Spleen (tissue), 11 donors: Measurements from ENCODE around the gene MTFR2. TPM values are rescaled to one million over a fixed set of nuclear protein-coding genes. Genes with fewer than 3 reads are reported as not detected.

Source experiments
- DNase-seq: peaks from one replicate; pipeline ENCODE4 v3.0.0-alpha.2; 2020
- H3K27ac ChIP-seq, 8 donors: fragments of 200-600 bp; sonication (generic) in 7 of 8; 1 replicate in 4 of 8; 2 replicates in 4 of 8; pipeline versions ENCODE4 v1.5.0 to v1.8.0; 2016 to 2021; ENCODE audit warnings: inconsistent platforms in 4 of 8, mild to moderate bottlenecking in 4 of 8, moderate library complexity in 1 of 8
- H3K27me3 ChIP-seq, 7 donors: fragments of 200-600 bp; sonication (generic) in 6 of 7; replicated peaks in 1 of 7; 1 replicate in 4 of 7; 2 replicates in 3 of 7; pipeline versions ENCODE4 v1.5.0 to v1.8.0; 2016 to 2021; ENCODE audit warnings: inconsistent platforms in 3 of 7, mild to moderate bottlenecking in 1 of 7
- H3K36me3 ChIP-seq, 6 donors: fragments of 200-600 bp; sonication (generic) in 5 of 6; 1 replicate in 4 of 6; 2 replicates in 2 of 6; pipeline versions ENCODE4 v1.5.0 to v1.8.0; 2016 to 2021; ENCODE audit warnings: inconsistent platforms in 2 of 6
- H3K4me1 ChIP-seq, 6 donors: fragments of 200-600 bp; sonication (generic) in 5 of 6; 1 replicate in 3 of 6; 2 replicates in 3 of 6; pipeline versions ENCODE4 v1.5.0 to v1.8.0; 2016 to 2021; ENCODE audit warnings: inconsistent platforms in 3 of 6
- H3K4me3 ChIP-seq, 8 donors: fragments of 200-600 bp; sonication (generic) in 7 of 8; 1 replicate in 4 of 8; 2 replicates in 4 of 8; pipeline versions ENCODE4 v1.5.0 to v1.8.0; 2016 to 2021; ENCODE audit warnings: inconsistent platforms in 4 of 8, mild to moderate bottlenecking in 4 of 8, moderate library complexity in 2 of 8
- H3K9me3 ChIP-seq, 8 donors: fragments of 200-600 bp; sonication (generic) in 7 of 8; 1 replicate in 4 of 8; 2 replicates in 4 of 8; pipeline versions ENCODE4 v1.5.0 to v1.8.0; 2016 to 2021; ENCODE audit warnings: inconsistent platforms in 4 of 8
- POLR2A ChIP-seq, 3 donors: fragments of 450-650 bp; IDR thresholded peaks; one replicate each; pipeline ENCODE4 v1.5.1; 2017; ENCODE audit warnings: antibody characterized with exemption in 3 of 3, mild to moderate bottlenecking in 1 of 3
- POLR2AphosphoS5 ChIP-seq, 3 donors: sonication (generic); formaldehyde crosslinking; IDR thresholded peaks; one replicate each; pipeline ENCODE4 v1.5.1; 2017; ENCODE audit warnings: antibody characterized with exemption in 3 of 3
- WGBS, 5 donors: extraction: QIAGEN DNeasy Blood & Tissue Kit in 3 of 5; methylation state at CpG; one replicate each; pipeline versions ENCODE4 v1.1.5 to v1.1.7; 2013 to 2018; 5-methylcytosine and 5-hydroxymethylcytosine counted together
- intact Hi-C: fragments of 100-400 bp; cut with DNase I; formaldehyde crosslinking; loops from one replicate; pipeline ENCODE4 v1.15.0; 2023; ENCODE audit warnings: low total_unique reads
- polyA plus RNA-seq, 3 donors: library from polyadenylated mRNA; stranded (reverse); fragments of 200-250 nt; gene quantifications; one replicate each; pipeline ENCODE4 v1.2.1, GENCODE V29; 2013
- total RNA-seq, 7 donors: library from RNA; depleted of rRNA in 3 of 7; stranded (reverse); fragments of >200 nt in 3 of 7; fragmentation: NEBNext Ultra II Directional in 4 of 7; extraction: Animal tissue kit (Norgen Biotek cat#: 25700) in 4 of 7; gene quantifications; one replicate each; pipeline versions ENCODE4 v1.1.0 to v1.2.1, GENCODE V29; 2016 to 2021
- TF ChIP-seq, protein P1 (sequence below), 11 experiments: fragments of 200-600 bp in 7 of 11; fragments of 450-650 bp in 4 of 11; sonication (generic) in 4 of 11; IDR thresholded peaks in 8 of 11; conservative IDR thresholded peaks in 3 of 11; 1 replicate in 7 of 11; 2 replicates in 4 of 11; pipeline versions ENCODE4 v1.4.0 to v1.8.0; 2016 to 2021; ENCODE audit warnings: antibody characterized with exemption in 11 of 11, inconsistent platforms in 4 of 11, mild to moderate bottlenecking in 1 of 11
- donor health status: healthy with polysubstance abuse.
- donor health status: DM: no; HTN: no; CAD: no; lungs with moderate emphysema.
- donor health status: DM: no; HTN: no; CAD: no.
- donor health status: Bipolar disorder and iron deficiency.
- donor health status: healthy.
- donor health status: DM: no; HTN: no; CAD: no.
- donor health status: DM: yes; HTN: yes; CAD: no.

MTFR2 gene
- total and polyA plus RNA-seq, 10 donors: 1.6 to 4.6 (median 2.5) TPM

DNA sequence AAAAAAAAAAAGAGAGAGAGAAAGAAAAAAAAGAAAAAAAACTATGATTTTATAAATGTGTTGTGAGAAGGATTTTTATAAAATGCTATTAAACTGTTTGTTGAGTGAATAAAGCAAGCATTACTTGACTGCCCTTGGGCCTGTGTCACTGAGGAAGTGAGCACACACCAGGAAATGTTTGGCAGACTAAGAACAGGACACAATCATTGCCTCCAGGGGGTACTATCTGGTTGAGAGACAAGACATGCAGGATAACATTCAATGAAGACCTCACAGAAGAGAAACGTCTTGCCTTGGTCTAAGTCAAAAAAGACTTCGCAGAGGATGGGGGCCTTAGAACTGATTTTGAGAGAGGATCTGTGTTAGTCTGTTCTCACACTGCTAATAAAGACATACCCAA lies 40.6 kb downstream of the MTFR2 start:
- intact Hi-C loops: no loop called here

DNA sequence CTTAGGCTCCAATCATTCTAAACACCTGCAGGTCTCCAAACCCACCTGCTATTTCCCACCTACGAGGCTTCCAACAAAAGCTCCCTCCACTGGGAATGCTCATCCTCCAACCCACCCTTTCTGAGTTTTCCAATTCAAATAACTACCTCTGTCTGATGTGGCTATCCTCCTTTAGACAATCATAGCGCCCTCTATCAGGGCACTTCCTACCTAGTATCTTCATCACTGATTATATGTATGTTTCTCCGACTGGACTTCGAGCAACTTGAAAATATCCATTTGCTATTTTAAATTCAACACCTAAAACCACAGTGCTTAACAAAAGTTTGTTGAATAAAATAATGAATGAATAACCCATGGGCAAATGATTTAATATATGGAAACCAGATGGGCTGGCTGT lies 41.3 kb downstream of the MTFR2 start:
- H3K4me1 ChIP-seq: no peaks in the 10 kb centered on the region
- TF ChIP-seq POLR2AphosphoS5 (IDR thresholded peaks at IDR 0.05) (no peak), POLR2A (IDR thresholded peaks at IDR 0.05) (no peak)
- TF ChIP-seq, protein P1, sequence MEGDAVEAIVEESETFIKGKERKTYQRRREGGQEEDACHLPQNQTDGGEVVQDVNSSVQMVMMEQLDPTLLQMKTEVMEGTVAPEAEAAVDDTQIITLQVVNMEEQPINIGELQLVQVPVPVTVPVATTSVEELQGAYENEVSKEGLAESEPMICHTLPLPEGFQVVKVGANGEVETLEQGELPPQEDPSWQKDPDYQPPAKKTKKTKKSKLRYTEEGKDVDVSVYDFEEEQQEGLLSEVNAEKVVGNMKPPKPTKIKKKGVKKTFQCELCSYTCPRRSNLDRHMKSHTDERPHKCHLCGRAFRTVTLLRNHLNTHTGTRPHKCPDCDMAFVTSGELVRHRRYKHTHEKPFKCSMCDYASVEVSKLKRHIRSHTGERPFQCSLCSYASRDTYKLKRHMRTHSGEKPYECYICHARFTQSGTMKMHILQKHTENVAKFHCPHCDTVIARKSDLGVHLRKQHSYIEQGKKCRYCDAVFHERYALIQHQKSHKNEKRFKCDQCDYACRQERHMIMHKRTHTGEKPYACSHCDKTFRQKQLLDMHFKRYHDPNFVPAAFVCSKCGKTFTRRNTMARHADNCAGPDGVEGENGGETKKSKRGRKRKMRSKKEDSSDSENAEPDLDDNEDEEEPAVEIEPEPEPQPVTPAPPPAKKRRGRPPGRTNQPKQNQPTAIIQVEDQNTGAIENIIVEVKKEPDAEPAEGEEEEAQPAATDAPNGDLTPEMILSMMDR (IDR thresholded peaks at IDR 0.05 in 8 of 11, conservative IDR thresholded peaks at IDR 0.05 in 3 of 11): no peak
- no peak for DNase-seq
- H3K27me3 ChIP-seq: no peaks in the 10 kb centered on the region
- 94 to 95% (median 95%) methylated on average over 4 of the region's 4 CpGs for WGBS, 5 donors
- H3K9me3 ChIP-seq: no peaks in the 10 kb centered on the region
- no peak overlapping the region for H3K27ac ChIP-seq
- intact Hi-C loops: no loop called here
- H3K4me3 ChIP-seq: no peak overlapping the region
- H3K36me3 ChIP-seq: no peaks in the 10 kb centered on the region

More for the DNA sequence above, 40.6 kb downstream of the MTFR2 start:
- H3K27me3 ChIP-seq: no peaks in the 10 kb centered on the region
- no peak overlapping the region for H3K4me3 ChIP-seq
- no peak for DNase-seq
- H3K36me3 ChIP-seq: no peaks in the 10 kb centered on the region
- H3K9me3 ChIP-seq: no peaks in the 10 kb centered on the region
- 81 to 97% (median 90%) methylated on average over 2 of the region's 2 CpGs for WGBS, 5 donors
- no peak for TF ChIP-seq POLR2A (IDR thresholded peaks at IDR 0.05)
- TF ChIP-seq, protein P1 (IDR thresholded peaks at IDR 0.05 in 8 of 11, conservative IDR thresholded peaks at IDR 0.05 in 3 of 11): no peak
- TF ChIP-seq POLR2AphosphoS5 (IDR thresholded peaks at IDR 0.05): no peak
- no peaks in the 10 kb centered on the region for H3K4me1 ChIP-seq
- H3K27ac ChIP-seq: no peak overlapping the region

DNA sequence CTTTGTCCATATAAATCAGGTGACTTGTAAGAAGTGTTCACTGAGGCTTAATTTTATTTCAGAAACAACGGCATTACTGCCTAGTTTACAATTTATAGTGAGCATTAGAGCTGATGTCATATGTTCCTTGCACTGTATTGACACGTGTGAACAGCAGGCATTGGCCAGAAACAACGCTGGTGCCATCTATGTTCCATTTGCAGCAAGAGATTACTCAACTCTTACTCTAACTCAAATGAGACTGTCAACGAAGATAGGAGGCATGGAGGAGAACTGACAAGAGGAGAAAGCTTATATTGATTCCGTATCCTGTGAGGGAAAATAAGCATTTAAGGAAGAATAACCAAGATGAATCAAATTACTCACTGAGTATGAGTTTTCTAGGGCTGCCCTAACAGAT lies 48.4 kb downstream of the MTFR2 start:
- no peak for TF ChIP-seq POLR2AphosphoS5 (IDR thresholded peaks at IDR 0.05)
- TF ChIP-seq POLR2A (IDR thresholded peaks at IDR 0.05): no peak
- TF ChIP-seq, protein P1 (IDR thresholded peaks at IDR 0.05 in 8 of 11, conservative IDR thresholded peaks at IDR 0.05 in 3 of 11): no peak
- H3K27me3 ChIP-seq: no peaks in the 10 kb centered on the region
- H3K4me3 ChIP-seq: no peak overlapping the region
- H3K9me3 ChIP-seq: no peaks in the 10 kb centered on the region
- no peaks in the 10 kb centered on the region for H3K4me1 ChIP-seq
- no peak overlapping the region for H3K27ac ChIP-seq
- intact Hi-C loops: no loop called here
- H3K36me3 ChIP-seq: no peaks in the 10 kb centered on the region
- no peak for DNase-seq
- WGBS, 5 donors: 64 to 84% (median 82%) methylated on average over 5 of the region's 5 CpGs

DNA sequence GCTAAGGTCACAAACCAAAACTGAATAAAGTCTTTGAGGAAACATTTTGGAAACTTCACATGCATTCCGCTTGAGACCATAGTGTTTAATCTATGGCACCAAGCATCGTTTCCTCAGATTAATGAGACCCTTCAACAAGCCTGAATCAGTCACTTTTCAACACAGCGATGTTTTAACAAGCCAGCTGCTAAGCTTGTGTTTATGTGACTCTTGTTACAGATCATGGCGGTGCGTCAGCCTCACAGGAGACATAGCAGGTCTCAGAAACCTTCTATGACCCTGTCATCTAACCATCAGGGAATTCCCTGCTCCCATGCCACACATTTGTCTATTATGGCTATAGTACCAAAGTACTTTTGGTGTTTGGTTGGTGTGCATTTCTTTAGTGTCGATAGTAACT lies 57.2 kb downstream of the MTFR2 start:
- Histone ChIP-seq H3K27me3 (no peaks in the 10 kb centered on the region), H3K4me3 (no peak overlapping the region), H3K9me3 (no peaks in the 10 kb centered on the region), H3K4me1 (no peaks in the 10 kb centered on the region), H3K27ac (no peak overlapping the region), H3K36me3 (peaks cover 0 to 8% (median 0%) of the 10 kb centered on the region in 6 donors)
- 83 to 92% (median 88%) methylated on average over 6 of the region's 6 CpGs for WGBS, 5 donors
- no peak for DNase-seq
- intact Hi-C loops: no loop called here
- TF ChIP-seq, protein P1 (IDR thresholded peaks at IDR 0.05 in 8 of 11, conservative IDR thresholded peaks at IDR 0.05 in 3 of 11): no peak
- no peak for TF ChIP-seq POLR2AphosphoS5 (IDR thresholded peaks at IDR 0.05)
- no peak for TF ChIP-seq POLR2A (IDR thresholded peaks at IDR 0.05)
